K562 (cell line): ENCODE measurements around the gene SGMS1. TPM values are rescaled to one million over a fixed set of nuclear protein-coding genes. Genes with fewer than 3 reads are reported as not detected.

Experiments
- ATAC-seq: fragments of 200-7000 bp; cut with Tn5 transposase; 3 replicates; pipeline ENCODE4 v1.9.1; 2020; ENCODE audit warnings: moderate library complexity
- BruUV-seq: library from RNA; stranded (reverse); fragments of 400-500 nt; replicated peaks from 2 replicates; lab custom pipeline; 2021; lab: Mats Ljungman, UMichigan
- CTCF ChIA-PET: fragments of 300-600 bp; formaldehyde crosslinking; extraction: SDS; loops from one replicate; lab custom pipeline; 2021; ENCODE audit warnings: low intra/inter-chr PET ratio; lab: Yijun Ruan, JAX
- POLR2A ChIA-PET: fragments of 300-600, 350-650 bp; sonication (Branson Sonifier 250); formaldehyde crosslinking; extraction: SDS; loops from one replicate; lab custom pipeline; 2021; ENCODE audit warnings: antibody characterized with exemption, inconsistent platforms; lab: Yijun Ruan, JAX
- DNase-seq, 4 experiments: peaks; one replicate each; pipeline versions ENCODE4 v3.0.0 to v3.0.0-alpha.2; 2011 to 2018; ENCODE audit warnings: low spot score in 3 of 4, mixed read lengths in 3 of 4; ENCODE audit errors: extremely low read depth in 1 of 4
- FAIRE-seq: peaks from 2 replicates; lab custom pipeline; 2011; peaks lifted over from hg19 to GRCh38; lab: Jason Lieb, UNC
- H2AFZ ChIP-seq: 2 replicates; pipeline ENCODE4 v1.6.0; 2011; ENCODE audit warnings: low read depth, low read length, control low read depth, inconsistent platforms
- H3K27ac ChIP-seq: fragments of 200-600 bp; 3 replicates; pipeline ENCODE4 v1.8.0; 2011; ENCODE audit warnings: low read depth, mild to moderate bottlenecking, control low read depth, inconsistent platforms, low read length, moderate library complexity, mixed read lengths; ENCODE audit errors: extremely low read depth
- H3K27me3 ChIP-seq, 2 experiments: fragments of 300-600 bp in 1 of 2; 2 replicates in 1 of 2; 3 replicates in 1 of 2; pipeline versions ENCODE4 v1.6.0 to v1.8.0; 2011; ENCODE audit warnings: inconsistent platforms in 2 of 2, low read length in 2 of 2, mild to moderate bottlenecking in 1 of 2, mixed read lengths in 1 of 2, moderate library complexity in 1 of 2; ENCODE audit not compliant: control insufficient read depth in 2 of 2, insufficient read depth in 2 of 2
- H3K36me3 ChIP-seq: fragments of 300-600 bp; 3 replicates; pipeline ENCODE4 v1.8.0; 2011; ENCODE audit warnings: mild to moderate bottlenecking, low read length, inconsistent platforms; ENCODE audit not compliant: control insufficient read depth, insufficient read depth
- H3K4me1 ChIP-seq, 2 experiments: fragments of 200-600 bp in 1 of 2; replicated peaks in 1 of 2; 2 replicates in 1 of 2; 3 replicates in 1 of 2; pipeline versions ENCODE4 v1.5.1 to v1.8.0; 2011; ENCODE audit warnings: inconsistent platforms in 2 of 2, low read length in 2 of 2, mild to moderate bottlenecking in 1 of 2, mixed read lengths in 1 of 2, moderate library complexity in 1 of 2; ENCODE audit not compliant: control insufficient read depth in 2 of 2, insufficient read depth in 2 of 2
- H3K4me2 ChIP-seq: 2 replicates; pipeline ENCODE4 v1.6.1; 2011; ENCODE audit warnings: low read length, control low read depth, inconsistent platforms, mixed read lengths; ENCODE audit not compliant: insufficient read depth
- H3K4me3 ChIP-seq: fragments of 200-600 bp; sonication (generic), shearing (Covaris generic); 2 replicates; pipeline ENCODE4 v1.5.1; 2016; ENCODE audit warnings: control low read depth, inconsistent platforms
- H3K79me2 ChIP-seq: fragments of 200-600 bp; 3 replicates; pipeline ENCODE4 v1.8.0; 2011; ENCODE audit warnings: low read length, inconsistent platforms; ENCODE audit not compliant: control insufficient read depth, insufficient read depth
- H3K9ac ChIP-seq, 2 experiments: 2 replicates each; pipeline versions ENCODE4 v1.6.0 to v1.6.1; 2011; ENCODE audit warnings: low read depth in 2 of 2, low read length in 2 of 2, control low read depth in 1 of 2, inconsistent platforms in 1 of 2, mild to moderate bottlenecking in 1 of 2, mixed read lengths in 1 of 2; ENCODE audit not compliant: insufficient read depth in 1 of 2
- H3K9me1 ChIP-seq: one replicate; pipeline ENCODE4 v1.6.0; 2011; ENCODE audit warnings: inconsistent platforms, mild to moderate bottlenecking, low read length, moderate library complexity; ENCODE audit not compliant: control insufficient read depth, insufficient read depth
- H3K9me3 ChIP-seq: replicated peaks from 2 replicates; pipeline ENCODE4 v1.5.1; 2011; ENCODE audit warnings: low read depth, low read length, inconsistent platforms; ENCODE audit not compliant: control insufficient read depth, insufficient read depth
- H4K20me1 ChIP-seq: replicated peaks from 2 replicates; pipeline ENCODE4 v1.6.1; 2011; ENCODE audit warnings: low read length, inconsistent platforms, mixed read lengths; ENCODE audit not compliant: control insufficient read depth, insufficient read depth
- ARNT ChIP-seq, 2 experiments: fragments of 450-650 bp; IDR thresholded peaks; 2 replicates each; pipeline ENCODE4 v1.6.1; 2016; ENCODE audit warnings: mild to moderate bottlenecking in 1 of 2
- CEBPG ChIP-seq, 3 experiments: fragments of 200-800 bp in 1 of 3; sonication (Bioruptor generic) in 1 of 3; sonication (generic) in 1 of 3; formaldehyde crosslinking in 1 of 3; IDR thresholded peaks in 2 of 3; conservative IDR thresholded peaks in 1 of 3; 2 replicates each; pipeline versions ENCODE4 v1.6.1 to v1.8.0; 2016 to 2022; ENCODE audit warnings: missing compliant biosample characterization in 2 of 3, missing genetic modification characterization in 2 of 3, mild to moderate bottlenecking in 1 of 3, missing genetic modification reagents in 1 of 3
- DPF2 ChIP-seq: fragments of 450-650 bp; IDR thresholded peaks from 2 replicates; pipeline ENCODE4 v1.6.1; 2016
- EP300 ChIP-seq: IDR thresholded peaks from 2 replicates; pipeline ENCODE4 v1.6.1; 2012; ENCODE audit warnings: low read length, improper control_type of control experiment
- HDAC1 ChIP-seq, 2 experiments: fragments of 450-650 bp; IDR thresholded peaks; 2 replicates each; pipeline ENCODE4 v1.6.1; 2016 to 2017; ENCODE audit warnings: inconsistent platforms in 1 of 2, mild to moderate bottlenecking in 1 of 2, moderate library complexity in 1 of 2
- HDAC2 ChIP-seq: fragments of 450-650 bp; IDR thresholded peaks from 2 replicates; pipeline ENCODE4 v1.6.1; 2016; ENCODE audit warnings: mild to moderate bottlenecking
- HDAC8 ChIP-seq: fragments of 450-650 bp; IDR thresholded peaks from 2 replicates; pipeline ENCODE4 v1.6.1; 2016; ENCODE audit warnings: mild to moderate bottlenecking, missing genetic modification characterization, moderate library complexity, missing compliant biosample characterization
- HLTF ChIP-seq: fragments of 450-650 bp; IDR thresholded peaks from 2 replicates; pipeline ENCODE4 v1.6.1; 2016
- LARP7 ChIP-seq: fragments of 450-650 bp; IDR thresholded peaks from 2 replicates; pipeline ENCODE4 v1.6.1; 2016
- MCM5 ChIP-seq: fragments of 450-650 bp; IDR thresholded peaks from 2 replicates; pipeline ENCODE4 v1.6.1; 2016; ENCODE audit warnings: low read depth
- MTA2 ChIP-seq: fragments of 450-650 bp; IDR thresholded peaks from 2 replicates; pipeline ENCODE4 v1.6.1; 2016; ENCODE audit warnings: low read depth
- NFRKB ChIP-seq: fragments of 450-650 bp; IDR thresholded peaks from 2 replicates; pipeline ENCODE4 v1.6.1; 2016; ENCODE audit warnings: low read depth
- NR2C1 ChIP-seq, 2 experiments: fragments of 450-650 bp; IDR thresholded peaks; 2 replicates each; pipeline ENCODE4 v1.6.1; 2017; ENCODE audit warnings: mild to moderate bottlenecking in 2 of 2, antibody characterized with exemption in 1 of 2, inconsistent platforms in 1 of 2, missing compliant biosample characterization in 1 of 2, missing genetic modification characterization in 1 of 2
- SETDB1 ChIP-seq: IDR thresholded peaks from one replicate; pipeline ENCODE4 v1.6.1; 2012; ENCODE audit warnings: low read length, control low read depth, inconsistent platforms
- SMARCA5 ChIP-seq: fragments of 450-650 bp; IDR thresholded peaks from 2 replicates; pipeline ENCODE4 v1.6.1; 2016
- TAF7 ChIP-seq: fragments of 450-650 bp; IDR thresholded peaks from 2 replicates; pipeline ENCODE4 v1.6.1; 2016; ENCODE audit warnings: missing genetic modification characterization, missing compliant biosample characterization
- WGBS: fragments of 100-300 bp; shearing (Covaris generic); methylation state at CpG from one replicate; pipeline ENCODE4 v1.1.6; 2016; ENCODE audit warnings: low coverage, mixed read lengths; ENCODE audit not compliant: insufficient coverage; ENCODE audit errors: missing lambda C conversion rate; 5-methylcytosine and 5-hydroxymethylcytosine counted together
- in situ Hi-C: fragments of 300-500 bp; cut with MboI; formaldehyde crosslinking; loops from 4 replicates; pipeline ENCODE4 v1.15.0; 2018; ENCODE audit warnings: inconsistent platforms, mixed read lengths
- intact Hi-C: fragments of 100-400 bp; cut with micrococcal nuclease; formaldehyde crosslinking; loops from 2 replicates; pipeline ENCODE4 v1.14.2; 2022
- polyA plus RNA-seq, 8 experiments: library from polyadenylated mRNA; depleted of rRNA in 4 of 8; stranded (reverse) in 5 of 8; unstranded in 3 of 8; fragments of >200 nt; fragmentation: Nextera tagmentation in 2 of 8; fragmentation: Illumina TruSeq in 1 of 8; extraction: Ambion mirVana in 2 of 8; extraction: Trizol in 1 of 8; gene quantifications; 2 replicates each; pipeline versions ENCODE4 v1.2.1 to v1.2.3, GENCODE V29; 2011 to 2014; ENCODE audit warnings: inconsistent platforms in 1 of 8, missing spikeins in 1 of 8
- total RNA-seq, 7 experiments: library from RNA; depleted of rRNA in 6 of 7; stranded (reverse); fragments of >200 nt in 6 of 7; fragmentation: Illumina TruSeq in 2 of 7; extraction: Trizol in 2 of 7; gene quantifications; 2 replicates each; pipeline versions ENCODE4 v1.2.1 to v1.2.3, GENCODE V29; 2011 to 2021; ENCODE audit warnings: low replicate concordance in 1 of 7
- TF ChIP-seq, protein P1 (sequence below): sonication (generic); formaldehyde crosslinking; IDR thresholded peaks from 2 replicates; pipeline ENCODE4 v1.9.0; 2022; ENCODE audit warnings: mild to moderate bottlenecking, missing genetic modification reagents
- TF ChIP-seq, protein P2 (sequence below): sonication (generic); formaldehyde crosslinking; IDR thresholded peaks from 2 replicates; pipeline ENCODE4 v1.8.0; 2022; ENCODE audit warnings: missing genetic modification reagents, mild to moderate bottlenecking, borderline replicate concordance

Gene SGMS1
- total and polyA plus RNA-seq, 9 of the 15 experiments (the other 6 are each of a cell fraction or from before 2014, with no cell fraction given), result 22.6 to 232 (median 82.2) TPM

DNA sequence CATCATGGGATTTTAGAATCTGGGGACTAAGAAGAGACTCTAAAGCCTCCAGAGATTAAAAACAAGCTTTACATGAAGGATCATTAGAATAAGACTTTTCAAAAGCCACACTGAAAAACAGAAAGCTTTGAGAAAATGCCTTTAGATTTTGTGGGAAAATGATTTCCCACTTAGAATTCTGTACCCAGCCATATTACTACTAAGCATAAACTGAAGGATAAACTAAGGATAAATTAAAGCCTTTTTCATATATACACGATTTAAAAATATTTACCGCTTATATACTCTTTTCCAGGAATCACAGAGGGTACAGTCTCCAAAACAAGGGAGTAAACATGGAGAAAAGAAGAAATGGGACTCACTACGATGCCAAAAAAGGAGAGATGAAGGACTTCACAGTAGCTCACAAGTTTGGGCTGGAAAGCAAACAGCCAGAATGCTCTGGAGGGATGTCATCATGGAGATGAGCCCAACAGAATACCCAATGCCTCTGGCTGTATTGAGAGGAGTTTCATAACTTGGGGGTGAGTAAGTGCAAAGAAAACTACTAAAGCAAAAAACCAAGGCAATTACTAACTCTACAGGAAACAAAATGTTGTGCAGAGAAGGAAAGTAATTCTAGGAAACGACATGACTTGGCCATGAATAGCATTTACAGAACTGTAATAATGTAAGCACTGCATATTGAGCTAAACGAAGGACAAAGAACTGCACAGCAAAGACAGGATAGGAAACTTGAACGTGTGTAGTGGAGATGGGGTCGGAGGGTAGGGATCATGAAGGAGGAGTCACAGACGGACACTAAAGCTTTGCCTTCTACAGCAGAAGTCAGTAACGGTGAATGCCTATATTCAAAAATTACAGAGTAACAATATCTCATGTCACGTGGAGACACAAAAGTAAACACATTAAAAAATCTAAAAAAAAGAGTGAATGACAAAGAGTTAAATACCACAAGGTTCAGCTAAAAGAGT lies 311.0 kb downstream of the SGMS1 start:
- DNase-seq (peak in 1 of 4 experiments; percentile 64), FAIRE-seq (no peak), ATAC-seq (peak; percentile 18)
- Histone ChIP-seq H3K4me2 (peak overlapping the region; percentile 62), H3K27ac (peak overlapping the region; percentile 75), H3K4me3 (no peak overlapping the region), H3K9ac (peak overlapping the region in 1 of 2 experiments; percentile 47; a peak in 2 of 4 replicates), H3K27me3 (no peaks in the 10 kb centered on the region), H3K79me2 (peaks cover 74% of the 10 kb centered on the region), H4K20me1 (no peaks in the 10 kb centered on the region), H3K36me3 (peaks cover 80% of the 10 kb centered on the region), H3K9me1 (no peaks in the 10 kb centered on the region), H3K4me1 (peaks cover 8 to 68% of the 10 kb centered on the region in 2 experiments), H3K9me3 (no peaks in the 10 kb centered on the region), H2AFZ (peak overlapping the region; percentile 79)
- intact Hi-C loops, result loop anchor here (5.0 kb wide), 2 partner anchors 45 to 240 kb away; no protein-coding TSS in a partner anchor
- ChIA-PET POLR2A (interaction anchor here (0.7 to 7.2 kb wide), 7 partner anchors 9 to 1126 kb away, joined by 3 to 59 read pairs (median 5); no protein-coding TSS in a partner anchor), CTCF (no interaction called here)
- WGBS, result 44% methylated on average over 10 of the region's 10 CpGs
- in situ Hi-C loops, result no loop called here
- BruUV-seq, result no TSS peak
- TF ChIP-seq TAF7 (tag), result 0 out of 2 replicates have a peak, but pooled peaks have one; percentile 18
- TF ChIP-seq DPF2, result peak; percentile 58; the same call in 1 of the 2 replicates
- peak; percentile 78 for TF ChIP-seq SMARCA5
- TF ChIP-seq, protein P1, sequence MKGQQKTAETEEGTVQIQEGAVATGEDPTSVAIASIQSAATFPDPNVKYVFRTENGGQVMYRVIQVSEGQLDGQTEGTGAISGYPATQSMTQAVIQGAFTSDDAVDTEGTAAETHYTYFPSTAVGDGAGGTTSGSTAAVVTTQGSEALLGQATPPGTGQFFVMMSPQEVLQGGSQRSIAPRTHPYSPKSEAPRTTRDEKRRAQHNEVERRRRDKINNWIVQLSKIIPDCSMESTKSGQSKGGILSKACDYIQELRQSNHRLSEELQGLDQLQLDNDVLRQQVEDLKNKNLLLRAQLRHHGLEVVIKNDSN (CRISPR knock-in tag), result peak; percentile 43; the same call in 1 of the 2 replicates
- no peak for TF ChIP-seq EP300
- TF ChIP-seq NFRKB, result peak; percentile 80
- TF ChIP-seq HDAC2, result peak; percentile 57; the same call in 1 of the 2 replicates
- TF ChIP-seq, protein P2, sequence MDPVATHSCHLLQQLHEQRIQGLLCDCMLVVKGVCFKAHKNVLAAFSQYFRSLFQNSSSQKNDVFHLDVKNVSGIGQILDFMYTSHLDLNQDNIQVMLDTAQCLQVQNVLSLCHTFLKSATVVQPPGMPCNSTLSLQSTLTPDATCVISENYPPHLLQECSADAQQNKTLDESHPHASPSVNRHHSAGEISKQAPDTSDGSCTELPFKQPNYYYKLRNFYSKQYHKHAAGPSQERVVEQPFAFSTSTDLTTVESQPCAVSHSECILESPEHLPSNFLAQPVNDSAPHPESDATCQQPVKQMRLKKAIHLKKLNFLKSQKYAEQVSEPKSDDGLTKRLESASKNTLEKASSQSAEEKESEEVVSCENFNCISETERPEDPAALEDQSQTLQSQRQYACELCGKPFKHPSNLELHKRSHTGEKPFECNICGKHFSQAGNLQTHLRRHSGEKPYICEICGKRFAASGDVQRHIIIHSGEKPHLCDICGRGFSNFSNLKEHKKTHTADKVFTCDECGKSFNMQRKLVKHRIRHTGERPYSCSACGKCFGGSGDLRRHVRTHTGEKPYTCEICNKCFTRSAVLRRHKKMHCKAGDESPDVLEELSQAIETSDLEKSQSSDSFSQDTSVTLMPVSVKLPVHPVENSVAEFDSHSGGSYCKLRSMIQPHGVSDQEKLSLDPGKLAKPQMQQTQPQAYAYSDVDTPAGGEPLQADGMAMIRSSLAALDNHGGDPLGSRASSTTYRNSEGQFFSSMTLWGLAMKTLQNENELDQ, result no peak
- TF ChIP-seq CEBPG (CRISPR knock-in tag; IDR thresholded peaks at IDR 0.05), result no peak
- TF ChIP-seq CEBPG (tag; conservative IDR thresholded peaks at IDR 0.05 in 1 of 2, IDR thresholded peaks at IDR 0.05 in 1 of 2), result peak in 1 of 2 experiments; percentile 17; a peak in 1 of 4 replicates
- peak; percentile 31; the same call in 1 of the 2 replicates for TF ChIP-seq LARP7
- no peak for TF ChIP-seq HDAC8 (tag)
- TF ChIP-seq HLTF, result peak; percentile 59; the same call in 1 of the 2 replicates
- TF ChIP-seq ARNT (IDR thresholded peaks at IDR 0.05), result peak in 1 of 2 experiments; percentile 51; a peak in 1 of 4 replicates
- TF ChIP-seq NR2C1 (IDR thresholded peaks at IDR 0.05), result peak; percentile 72
- peak; percentile 83 for TF ChIP-seq NR2C1 (tag; IDR thresholded peaks at IDR 0.05)
- no peak for TF ChIP-seq MCM5
- TF ChIP-seq MTA2, result peak; percentile 15; the same call in 1 of the 2 replicates
- no peak for TF ChIP-seq SETDB1
- TF ChIP-seq HDAC1 (IDR thresholded peaks at IDR 0.05), result peak in 1 of 2 experiments; percentile 62; a peak in 2 of 4 replicates
